HG02840 (cell line): ENCODE data around the gene FARS2.
"Not testable (repeated sequence)": the region's sequence is repeated elsewhere in the genome, so short reads cannot be mapped to it uniquely, and the experiment has no call there.

ENCODE experiments used
- ATAC-seq: cut with Tn5 transposase; IDR thresholded peaks from one replicate; pipeline ENCODE4 v1.9.1; 2021; ENCODE audit warnings: mild to moderate bottlenecking, moderate library complexity, moderate number of reproducible peaks; ENCODE audit not compliant: unreplicated experiment, low FRiP score

FARS2 gene

GRCh38 chr6:5559651-5560050 is 298.3 kb downstream of the FARS2 start:
- no peak for ATAC-seq

DNA sequence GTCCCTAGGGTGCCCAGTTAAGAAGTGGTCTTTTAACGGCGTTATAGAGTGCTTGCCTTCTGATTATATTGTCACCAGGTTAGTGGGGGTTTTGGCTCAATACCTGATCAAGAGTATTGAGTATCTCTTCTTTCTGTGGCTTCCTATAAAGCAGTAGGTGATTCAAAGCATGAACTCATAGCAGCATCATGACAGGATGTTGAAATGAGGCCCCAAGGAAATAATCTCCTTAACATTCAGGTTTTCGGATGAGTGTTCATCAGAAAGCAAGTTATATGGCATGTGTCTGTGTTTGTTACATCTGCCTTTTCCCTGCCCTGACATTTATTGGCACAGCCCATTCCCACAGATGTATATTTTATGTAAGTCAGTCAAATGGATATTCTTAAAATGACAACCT is 301.0 kb downstream of the FARS2 start:
- ATAC-seq: no peak

- ATAC-seq: no peak
Measured at GRCh38 chr6:5563086-5563485, 301.8 kb downstream of the FARS2 start.

DNA sequence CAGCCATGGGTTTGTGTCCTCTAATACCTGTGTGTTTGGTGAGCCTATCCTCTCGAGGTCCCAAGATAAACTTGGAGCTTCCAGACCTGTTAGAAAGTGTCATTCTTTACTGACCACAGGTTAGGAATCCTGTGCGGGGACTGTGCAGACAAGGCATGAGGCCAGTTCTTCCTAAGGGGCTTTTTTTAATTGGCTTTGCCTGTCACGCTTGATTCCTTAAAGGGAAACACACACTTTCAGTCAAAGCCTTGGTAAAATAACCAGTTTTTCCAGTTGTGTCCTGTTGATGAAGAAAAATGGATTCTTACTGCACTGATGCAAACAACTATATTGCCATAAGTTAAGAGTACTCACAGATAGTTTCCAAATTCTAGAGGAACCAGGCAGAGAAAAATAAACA is 303.4 kb downstream of the FARS2 start:
- ATAC-seq: not testable (repeated sequence)

- no peak for ATAC-seq
Measured at GRCh38 chr6:5565971-5566370, 304.7 kb downstream of the FARS2 start.

DNA sequence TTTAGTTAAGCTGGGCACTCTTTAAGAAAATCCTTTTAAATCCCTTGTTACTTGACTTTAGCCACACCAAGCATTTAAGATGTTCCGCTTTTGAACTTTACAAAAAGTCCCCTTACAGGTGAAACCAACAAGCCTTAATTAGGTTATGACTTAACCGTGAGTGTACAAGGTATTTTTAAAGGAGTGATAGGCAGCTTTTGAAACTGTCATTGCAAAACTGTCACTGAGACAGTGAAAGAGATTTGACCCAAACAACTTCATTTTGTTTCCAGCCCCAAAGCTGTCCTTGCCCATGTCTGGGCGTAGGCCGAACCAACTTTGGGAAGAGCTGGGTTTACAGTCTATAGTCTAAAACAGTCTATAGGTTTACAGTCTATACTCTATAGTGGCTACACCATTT is 305.4 kb downstream of the FARS2 start:
- no peak for ATAC-seq

GRCh38 chr6:5567352-5567751 is 306.0 kb downstream of the FARS2 start:
- no peak for ATAC-seq

DNA sequence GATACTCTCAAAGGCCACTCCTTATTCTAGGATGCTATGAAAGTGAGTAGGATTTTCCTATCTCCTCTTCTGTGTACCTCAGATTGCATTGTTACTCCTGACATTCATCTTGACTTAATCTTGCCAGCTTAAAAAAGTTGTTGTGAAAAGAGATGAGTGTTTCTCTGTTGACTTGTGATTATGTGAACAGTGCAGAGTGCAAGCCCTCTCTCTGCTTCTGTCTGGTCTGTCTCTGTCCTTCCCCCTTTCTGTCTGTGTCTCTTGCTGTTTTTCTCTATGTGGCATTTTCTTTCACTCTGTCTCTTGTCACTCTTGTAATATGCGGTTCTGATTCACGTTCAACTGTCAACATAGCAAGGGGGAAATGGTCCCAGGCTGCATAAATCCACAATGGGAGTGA is 306.6 kb downstream of the FARS2 start:
- no peak for ATAC-seq

DNA sequence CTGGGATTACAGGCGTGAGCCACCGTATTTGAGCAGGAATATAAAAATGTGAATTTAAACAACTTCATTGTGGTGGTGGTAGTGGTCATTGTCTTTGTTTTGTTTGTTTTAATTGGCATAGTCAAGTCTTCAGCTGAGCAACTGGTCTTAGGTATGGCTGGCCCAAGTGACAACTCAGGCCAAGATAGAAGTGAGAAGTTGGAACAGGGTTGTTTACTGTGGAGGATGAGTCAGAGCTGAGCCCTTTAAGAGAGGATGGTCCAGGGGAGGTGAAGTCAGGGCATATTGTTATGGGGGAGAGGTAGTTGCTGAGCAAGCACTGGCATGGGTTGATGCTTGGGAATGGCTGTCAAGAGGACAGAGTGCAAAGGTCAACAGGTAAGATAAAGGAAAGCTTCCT is 308.2 kb downstream of the FARS2 start:
- no peak for ATAC-seq

GRCh38 chr6:5570641-5571040 is 309.3 kb downstream of the FARS2 start:
- no peak for ATAC-seq

- no peak for ATAC-seq
Measured at GRCh38 chr6:5580736-5581581, 319.6 kb downstream of the FARS2 start.

DNA sequence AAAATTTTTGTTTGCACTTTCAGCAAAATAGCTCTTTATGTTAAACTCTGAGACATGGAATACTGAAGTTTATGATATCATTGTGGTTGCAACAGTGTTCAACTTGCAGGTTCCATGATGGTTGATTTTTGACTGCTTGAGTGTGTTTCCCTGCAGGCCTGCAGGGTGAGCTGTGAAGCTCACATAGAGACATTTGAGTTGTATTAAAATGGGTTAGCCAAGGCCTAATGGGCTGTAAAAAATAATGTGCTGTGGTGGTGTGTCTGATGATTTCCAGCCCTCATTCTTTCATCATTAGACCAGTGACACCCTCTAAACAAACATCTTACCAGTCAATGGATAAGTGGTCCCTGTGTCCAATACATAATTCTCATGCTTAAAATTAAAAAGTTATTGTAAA is 321.4 kb downstream of the FARS2 start:
- no peak for ATAC-seq

- no peak for ATAC-seq
Measured at GRCh38 chr6:5583528-5583927, 322.2 kb downstream of the FARS2 start.

DNA sequence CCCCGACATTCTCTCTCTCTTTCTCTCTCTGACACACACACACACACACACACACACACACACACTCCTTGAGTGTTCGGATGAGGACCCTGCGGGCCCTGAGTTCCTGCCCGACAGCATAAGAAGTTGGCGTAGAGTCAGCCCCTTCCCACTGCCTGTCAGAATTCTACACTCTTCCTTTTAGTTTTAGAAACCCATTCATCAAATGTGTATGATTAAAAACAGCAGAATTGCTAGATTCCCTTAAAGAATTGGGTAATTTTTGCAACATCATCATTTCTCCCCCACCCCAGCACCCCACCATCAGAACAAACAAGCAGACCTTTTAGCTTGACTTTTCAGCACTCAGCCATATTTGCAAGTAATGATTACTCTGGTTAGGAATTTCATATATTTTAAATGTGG is 322.8 kb downstream of the FARS2 start:
- ATAC-seq: no peak

- ATAC-seq: no peak
Measured at GRCh38 chr6:5587648-5588047, 326.3 kb downstream of the FARS2 start.

- ATAC-seq: no peak
Measured at GRCh38 chr6:5589422-5590141, 328.3 kb downstream of the FARS2 start.

DNA sequence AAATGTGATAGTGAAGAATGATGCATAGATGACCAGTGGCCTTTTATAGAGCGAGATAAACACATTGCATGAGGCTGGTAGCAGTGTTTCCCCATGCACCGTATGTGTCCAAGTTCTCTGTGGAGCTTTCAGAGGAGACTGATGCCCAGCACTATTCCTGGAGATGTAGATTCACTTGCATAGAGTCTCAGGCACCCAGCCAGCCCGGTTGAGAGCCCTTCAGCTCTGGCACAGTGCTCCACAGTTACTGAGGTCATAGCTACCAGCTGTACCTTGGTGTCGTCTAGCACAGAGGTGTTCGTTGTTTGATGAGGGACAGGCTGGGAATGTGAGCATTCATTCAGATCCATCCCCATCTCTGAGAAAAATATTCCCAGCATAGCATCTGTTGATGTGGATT is 328.9 kb downstream of the FARS2 start:
- ATAC-seq: no peak

- no peak for ATAC-seq
Measured at GRCh38 chr6:5592886-5593519, 331.7 kb downstream of the FARS2 start.

DNA sequence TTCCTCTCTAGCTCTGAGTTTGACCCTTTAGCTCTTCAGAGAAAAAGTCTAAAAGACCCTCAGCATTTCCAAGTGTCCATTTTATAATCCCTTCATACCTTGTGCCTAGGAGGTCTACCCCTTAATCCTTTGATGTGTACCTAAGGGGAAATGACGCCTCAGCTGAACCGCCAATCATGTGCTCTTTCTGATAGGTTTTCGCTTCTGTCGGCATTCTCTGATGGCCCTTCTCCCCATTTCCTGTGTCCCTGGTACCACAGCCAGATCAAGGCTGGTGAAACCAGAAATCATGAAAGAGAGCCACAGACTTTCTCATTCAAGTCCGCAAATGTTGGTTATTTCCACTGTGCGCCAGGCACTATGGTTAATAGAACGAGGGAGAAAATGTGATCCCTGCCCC is 333.9 kb downstream of the FARS2 start:
- no peak for ATAC-seq

DNA sequence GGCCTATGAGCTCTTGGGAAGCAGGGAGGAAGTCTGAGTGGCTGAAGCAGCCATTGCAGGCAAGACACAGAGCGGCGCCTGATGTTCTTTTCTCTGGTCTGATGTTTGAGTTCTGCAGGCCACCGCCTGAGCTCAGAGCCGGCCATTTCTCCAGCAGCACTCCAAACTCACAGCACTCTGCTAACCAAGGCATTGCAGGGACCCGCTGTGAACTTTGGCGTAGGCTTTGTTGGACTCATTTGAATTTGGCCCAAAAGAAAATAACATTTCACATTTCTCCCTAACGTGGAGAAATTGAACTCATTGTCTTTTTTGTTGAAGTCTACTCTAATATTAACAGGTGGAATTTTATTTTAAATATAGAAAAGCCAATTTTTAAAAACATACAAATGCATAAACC is 336.1 kb downstream of the FARS2 start:
- no peak for ATAC-seq

GRCh38 chr6:5598123-5598522 is 336.8 kb downstream of the FARS2 start:
- ATAC-seq: no peak
